HG03342 (cell line): ENCODE data around the gene FOXI2.

ENCODE experiments used
- ATAC-seq: cut with Tn5 transposase; IDR thresholded peaks from one replicate; pipeline ENCODE4 v1.9.1; 2021; ENCODE audit warnings: mild to moderate bottlenecking, moderate library complexity; ENCODE audit not compliant: unreplicated experiment

FOXI2 gene

GRCh38 chr10:127740596-127740995 is 3.6 kb downstream of the FOXI2 start:
- ATAC-seq: no peak

DNA sequence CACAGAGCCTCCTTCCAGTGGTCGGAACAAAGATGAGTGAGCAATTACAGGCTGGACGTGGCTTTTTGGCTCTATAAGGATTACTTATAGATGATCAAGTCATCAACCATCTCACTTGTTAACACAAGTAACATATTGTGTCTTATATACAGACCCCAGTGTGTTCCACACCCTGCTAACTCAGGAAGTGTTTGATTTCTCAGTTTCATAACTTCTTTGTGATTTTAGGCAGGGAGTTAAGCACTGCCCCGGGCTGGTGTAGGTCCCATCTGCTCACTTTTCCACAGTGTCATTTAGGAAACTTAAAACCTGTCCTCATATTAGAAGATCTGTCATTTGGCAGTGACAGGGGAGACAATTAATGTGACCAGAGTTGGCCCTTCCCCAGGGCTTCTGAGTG is 6.2 kb downstream of the FOXI2 start:
- ATAC-seq: no peak

- no peak for ATAC-seq
These were observed 8.0 kb downstream of the FOXI2 start for GRCh38 chr10:127744956-127745355.

- ATAC-seq: no peak
These were observed 8.9 kb downstream of the FOXI2 start for GRCh38 chr10:127745861-127746260.

- no peak for ATAC-seq
These were observed 18.8 kb downstream of the FOXI2 start for GRCh38 chr10:127755753-127756152.

GRCh38 chr10:127756264-127756663 is 19.3 kb downstream of the FOXI2 start:
- no peak for ATAC-seq

DNA sequence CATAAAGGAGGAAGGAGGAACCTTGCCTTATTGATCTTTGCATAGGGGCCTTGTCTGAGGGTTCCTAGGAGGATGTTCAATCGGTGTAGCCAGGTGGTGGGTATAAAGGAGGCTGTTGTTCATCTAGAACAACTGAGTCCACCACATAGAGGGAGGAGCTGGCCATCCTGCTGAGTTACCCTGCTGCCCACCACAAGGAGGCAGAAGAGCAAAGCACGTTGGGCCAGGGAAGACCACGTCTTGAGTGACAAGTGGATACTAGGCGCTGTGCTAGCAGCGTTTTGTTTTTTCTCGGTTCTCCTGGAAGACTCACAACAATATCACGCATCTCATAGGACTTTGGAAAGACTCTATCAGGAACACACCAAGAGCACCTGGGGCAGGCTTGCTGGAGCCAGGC is 20.0 kb downstream of the FOXI2 start:
- no peak for ATAC-seq

DNA sequence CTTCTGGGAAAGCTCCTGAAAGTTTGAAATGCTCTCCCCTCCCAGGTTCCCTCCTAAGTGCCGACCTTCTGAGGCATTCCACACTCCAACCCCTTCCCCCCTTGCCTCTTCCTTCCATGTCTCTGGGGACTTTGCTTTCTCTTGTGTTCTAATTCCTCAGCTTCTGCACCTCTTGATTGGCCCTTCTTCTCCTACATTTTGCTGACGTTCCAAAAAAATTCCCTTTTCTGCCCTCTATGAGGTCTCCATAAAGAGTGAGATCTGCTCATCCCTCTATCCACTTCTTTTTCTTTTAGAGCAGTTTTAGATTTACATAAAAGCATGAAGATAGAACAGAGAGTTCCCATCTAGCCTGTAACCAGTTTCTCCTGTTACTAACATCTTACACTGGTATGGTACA is 22.3 kb downstream of the FOXI2 start:
- ATAC-seq: no peak

DNA sequence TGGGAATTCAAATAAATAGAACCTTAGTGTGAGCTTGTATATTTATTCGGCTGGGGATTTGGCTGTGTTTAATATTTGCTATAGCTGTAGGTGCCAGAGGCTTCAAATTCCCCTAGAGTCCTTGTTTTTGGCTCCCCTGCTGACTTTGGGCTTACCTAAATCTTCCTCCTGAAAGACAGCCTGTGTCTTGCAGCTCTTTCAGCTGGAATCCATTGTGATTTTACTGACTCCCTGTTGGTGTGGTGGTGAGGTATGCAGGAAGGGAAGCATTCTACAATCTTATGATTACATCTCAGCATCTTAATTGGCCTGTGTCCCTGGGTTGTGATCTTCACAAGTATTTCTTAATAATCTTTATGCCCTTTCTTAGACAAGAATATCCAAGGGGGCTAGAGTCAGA is 25.9 kb downstream of the FOXI2 start:
- ATAC-seq: no peak

DNA sequence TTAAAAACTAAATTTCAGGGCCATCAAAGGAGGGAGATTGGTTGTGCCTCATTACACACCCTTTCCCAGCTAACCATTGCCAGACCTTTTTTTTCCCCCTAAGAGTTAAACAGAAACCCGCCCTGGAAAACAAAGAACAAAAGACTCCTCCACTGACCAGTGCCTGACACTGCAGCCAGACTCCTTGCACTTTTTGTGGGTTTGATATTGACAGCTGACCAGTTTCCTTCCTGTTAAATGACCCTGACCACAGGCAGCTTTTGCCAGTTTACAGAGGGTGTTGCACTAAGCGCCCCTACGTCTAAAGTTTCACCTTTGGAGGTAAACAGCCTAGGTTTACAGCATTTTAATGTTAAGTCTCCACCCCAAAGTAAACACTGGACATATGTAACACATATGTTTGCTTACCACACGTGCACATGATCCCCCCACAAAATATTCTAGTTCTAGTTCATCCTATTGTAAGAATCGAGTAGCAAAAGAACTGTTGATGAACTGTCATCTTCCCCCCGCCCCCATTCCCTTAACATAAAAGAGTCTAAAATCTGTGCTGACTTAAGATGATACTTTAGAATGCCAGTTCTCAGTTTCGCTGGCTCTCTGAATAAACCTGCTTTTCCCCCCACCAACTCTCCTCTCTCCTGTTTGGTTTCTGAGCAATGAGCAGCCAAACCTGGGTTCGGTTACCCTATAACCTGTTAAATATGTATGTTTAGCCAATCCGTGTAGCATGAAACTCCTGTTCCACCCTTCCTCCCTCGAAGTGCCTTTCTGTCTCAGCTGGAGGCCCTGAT is 38.0 kb downstream of the FOXI2 start:
- ATAC-seq: no peak

DNA sequence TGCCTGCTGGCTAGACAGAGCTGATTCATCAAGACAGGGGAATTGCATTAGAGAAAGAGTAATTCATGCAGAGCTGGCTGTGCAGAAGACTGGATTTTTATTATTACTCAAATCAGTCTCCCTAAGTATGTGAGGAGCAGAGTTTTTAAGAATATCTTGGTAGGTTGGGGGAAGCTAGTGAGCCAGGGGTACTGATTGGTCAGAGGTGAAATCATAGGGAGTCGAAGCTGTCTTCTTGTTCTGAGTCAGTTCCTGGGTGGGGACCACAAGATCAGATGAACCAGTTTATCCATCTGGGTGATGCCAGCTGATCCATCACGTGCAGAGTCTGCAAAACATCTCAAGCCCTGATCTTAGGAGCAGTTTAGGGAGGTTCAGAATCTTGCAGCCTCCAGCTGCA is 39.8 kb downstream of the FOXI2 start:
- no peak for ATAC-seq

DNA sequence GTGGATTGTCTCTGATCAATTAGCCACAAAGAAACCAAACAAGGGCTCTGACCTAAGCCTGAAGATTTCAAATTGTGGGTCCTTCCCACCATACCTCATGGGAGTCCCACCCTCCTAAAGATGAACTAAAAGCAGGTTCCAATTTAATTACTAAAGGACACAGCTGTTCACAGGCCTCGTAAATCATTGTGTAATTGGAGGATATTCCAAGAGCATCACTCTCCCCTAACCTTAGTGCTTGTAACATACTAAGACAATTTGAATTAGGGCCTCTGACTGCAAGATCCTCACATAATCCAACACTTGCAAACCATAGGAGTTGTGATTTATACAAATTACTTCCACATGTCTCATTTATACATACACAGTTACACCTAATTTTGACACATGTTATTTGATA is 44.4 kb downstream of the FOXI2 start:
- no peak for ATAC-seq

DNA sequence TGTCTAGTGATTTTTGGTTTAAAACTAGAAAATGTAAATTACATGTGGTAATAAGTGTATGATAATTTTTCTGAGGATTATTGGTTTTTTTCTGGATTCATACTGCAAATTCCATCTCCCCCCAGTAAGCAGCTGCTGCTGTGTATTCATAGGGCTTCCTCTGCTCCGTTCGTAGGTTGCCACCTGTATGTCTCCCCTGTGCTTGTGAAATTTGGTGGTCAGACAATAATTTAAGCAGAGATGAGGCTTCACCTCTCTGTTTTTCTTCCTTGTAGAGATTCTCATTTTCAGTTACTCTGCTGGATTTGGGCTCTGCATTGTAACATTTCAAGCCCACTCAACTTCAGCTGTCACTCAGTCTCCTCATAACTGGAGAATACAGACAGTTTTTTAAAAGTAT is 50.9 kb downstream of the FOXI2 start:
- no peak for ATAC-seq

GRCh38 chr10:127790066-127790624 is 53.2 kb downstream of the FOXI2 start:
- ATAC-seq: no peak
